Measurements from ENCODE around the gene SLC38A11. TPM values are rescaled to one million over a fixed set of nuclear protein-coding genes. Genes with fewer than 3 reads are reported as not detected.

The SLC38A11 gene
- polyA plus RNA-seq, 1 donor (not counting 4 experiments of a cell fraction or from before 2014, with no cell fraction given): not detected

GRCh38 chr2:164898475-164898874 is 56.9 kb downstream of the SLC38A11 start:
- Histone ChIP-seq H3K36me3 (ENCODE audit: control insufficient read depth in 2 of 2, extremely low read depth in 1 of 2, insufficient read depth in 2 of 2, low read length in 2 of 2) (no peaks in the 10 kb centered on the region), H3K9ac (ENCODE audit: control insufficient read depth, extremely low read depth, insufficient read depth, low read length) (no peak overlapping the region), H3K9me1 (ENCODE audit: control insufficient read depth, extremely low read depth, insufficient read depth, low read length) (no peaks in the 10 kb centered on the region), H3K27me3 (ENCODE audit: control insufficient read depth, extremely low read depth, insufficient read depth, low read length) (no peaks in the 10 kb centered on the region), H3K9me3 (ENCODE audit: control insufficient read depth, low read depth, low read length) (no peaks in the 10 kb centered on the region), H3K4me2 (ENCODE audit: control insufficient read depth, extremely low read depth, insufficient read depth, low read depth, low read length) (no peak overlapping the region), H3K79me2 (ENCODE audit: control insufficient read depth, insufficient read depth, low read length) (no peaks in the 10 kb centered on the region), H3K27ac (ENCODE audit: control insufficient read depth, insufficient read depth, low read length) (no peak overlapping the region), H2AFZ (ENCODE audit: control insufficient read depth, low read length) (peak overlapping the region; percentile 0), H3K4me3 (ENCODE audit: control insufficient read depth in 2 of 3, extremely low read depth in 1 of 3, insufficient read depth in 2 of 3, low read depth in 1 of 3, low read length in 3 of 3) (no peak overlapping the region), H3K4me1 (ENCODE audit: control insufficient read depth, extremely low read depth, insufficient read depth, low read length) (peaks cover 27% of the 10 kb centered on the region), H4K20me1 (ENCODE audit: control insufficient read depth, extremely low read depth, insufficient read depth, low read length) (no peaks in the 10 kb centered on the region)
- DNase-seq (ENCODE audit: low read depth, low spot score) (no peak), FAIRE-seq (peak; percentile 65)
- TF ChIP-seq EZH2 (IDR thresholded peaks at IDR 0.05; ENCODE audit: low read length): no peak
- TF ChIP-seq, protein P1, sequence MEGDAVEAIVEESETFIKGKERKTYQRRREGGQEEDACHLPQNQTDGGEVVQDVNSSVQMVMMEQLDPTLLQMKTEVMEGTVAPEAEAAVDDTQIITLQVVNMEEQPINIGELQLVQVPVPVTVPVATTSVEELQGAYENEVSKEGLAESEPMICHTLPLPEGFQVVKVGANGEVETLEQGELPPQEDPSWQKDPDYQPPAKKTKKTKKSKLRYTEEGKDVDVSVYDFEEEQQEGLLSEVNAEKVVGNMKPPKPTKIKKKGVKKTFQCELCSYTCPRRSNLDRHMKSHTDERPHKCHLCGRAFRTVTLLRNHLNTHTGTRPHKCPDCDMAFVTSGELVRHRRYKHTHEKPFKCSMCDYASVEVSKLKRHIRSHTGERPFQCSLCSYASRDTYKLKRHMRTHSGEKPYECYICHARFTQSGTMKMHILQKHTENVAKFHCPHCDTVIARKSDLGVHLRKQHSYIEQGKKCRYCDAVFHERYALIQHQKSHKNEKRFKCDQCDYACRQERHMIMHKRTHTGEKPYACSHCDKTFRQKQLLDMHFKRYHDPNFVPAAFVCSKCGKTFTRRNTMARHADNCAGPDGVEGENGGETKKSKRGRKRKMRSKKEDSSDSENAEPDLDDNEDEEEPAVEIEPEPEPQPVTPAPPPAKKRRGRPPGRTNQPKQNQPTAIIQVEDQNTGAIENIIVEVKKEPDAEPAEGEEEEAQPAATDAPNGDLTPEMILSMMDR (optimal IDR thresholded peaks at IDR 0.05 in 1 of 3, IDR thresholded peaks at IDR 0.05 in 1 of 3, conservative IDR thresholded peaks at IDR 0.05 in 1 of 3; ENCODE audit: extremely low read depth in 1 of 3, insufficient read depth in 2 of 3, low read length in 3 of 3): no peak
- dilution Hi-C loops (cut with MboI; ENCODE audit: extremely low pct_ligation_motif_present, low sequenced_read_pairs): no loop called here

GRCh38 chr2:164897469-164898260 is 57.7 kb downstream of the SLC38A11 start:
- Histone ChIP-seq H3K4me2 (ENCODE audit: control insufficient read depth, extremely low read depth, insufficient read depth, low read depth, low read length) (peak overlapping the region; percentile 25), H3K9me1 (ENCODE audit: control insufficient read depth, extremely low read depth, insufficient read depth, low read length) (no peaks in the 10 kb centered on the region), H3K4me3 (ENCODE audit: control insufficient read depth in 2 of 3, extremely low read depth in 1 of 3, insufficient read depth in 2 of 3, low read depth in 1 of 3, low read length in 3 of 3) (no peak overlapping the region), H3K27me3 (ENCODE audit: control insufficient read depth, extremely low read depth, insufficient read depth, low read length) (no peaks in the 10 kb centered on the region), H3K4me1 (ENCODE audit: control insufficient read depth, extremely low read depth, insufficient read depth, low read length) (peaks cover 24% of the 10 kb centered on the region), H3K9me3 (ENCODE audit: control insufficient read depth, low read depth, low read length) (no peaks in the 10 kb centered on the region), H3K9ac (ENCODE audit: control insufficient read depth, extremely low read depth, insufficient read depth, low read length) (no peak overlapping the region), H3K79me2 (ENCODE audit: control insufficient read depth, insufficient read depth, low read length) (no peaks in the 10 kb centered on the region), H3K27ac (ENCODE audit: control insufficient read depth, insufficient read depth, low read length) (peak overlapping the region; percentile 56), H2AFZ (ENCODE audit: control insufficient read depth, low read length) (no peak overlapping the region), H4K20me1 (ENCODE audit: control insufficient read depth, extremely low read depth, insufficient read depth, low read length) (no peaks in the 10 kb centered on the region), H3K36me3 (ENCODE audit: control insufficient read depth in 2 of 2, extremely low read depth in 1 of 2, insufficient read depth in 2 of 2, low read length in 2 of 2) (no peaks in the 10 kb centered on the region)
- dilution Hi-C loops (cut with MboI; ENCODE audit: extremely low pct_ligation_motif_present, low sequenced_read_pairs): no loop called here
- DNase-seq (ENCODE audit: low read depth, low spot score) (no peak), FAIRE-seq (peak; percentile 60)
- TF ChIP-seq, protein P1 (optimal IDR thresholded peaks at IDR 0.05 in 1 of 3, IDR thresholded peaks at IDR 0.05 in 1 of 3, conservative IDR thresholded peaks at IDR 0.05 in 1 of 3; ENCODE audit: extremely low read depth in 1 of 3, insufficient read depth in 2 of 3, low read length in 3 of 3): no peak
- TF ChIP-seq EZH2 (IDR thresholded peaks at IDR 0.05; ENCODE audit: low read length): no peak

Measured in keratinocyte (primary cell).